ENCODE results near the gene DAB2IP.
A peak's percentile ranks its signal among the peaks of the same experiment; 100 is the strongest.

The DAB2IP gene

DNA sequence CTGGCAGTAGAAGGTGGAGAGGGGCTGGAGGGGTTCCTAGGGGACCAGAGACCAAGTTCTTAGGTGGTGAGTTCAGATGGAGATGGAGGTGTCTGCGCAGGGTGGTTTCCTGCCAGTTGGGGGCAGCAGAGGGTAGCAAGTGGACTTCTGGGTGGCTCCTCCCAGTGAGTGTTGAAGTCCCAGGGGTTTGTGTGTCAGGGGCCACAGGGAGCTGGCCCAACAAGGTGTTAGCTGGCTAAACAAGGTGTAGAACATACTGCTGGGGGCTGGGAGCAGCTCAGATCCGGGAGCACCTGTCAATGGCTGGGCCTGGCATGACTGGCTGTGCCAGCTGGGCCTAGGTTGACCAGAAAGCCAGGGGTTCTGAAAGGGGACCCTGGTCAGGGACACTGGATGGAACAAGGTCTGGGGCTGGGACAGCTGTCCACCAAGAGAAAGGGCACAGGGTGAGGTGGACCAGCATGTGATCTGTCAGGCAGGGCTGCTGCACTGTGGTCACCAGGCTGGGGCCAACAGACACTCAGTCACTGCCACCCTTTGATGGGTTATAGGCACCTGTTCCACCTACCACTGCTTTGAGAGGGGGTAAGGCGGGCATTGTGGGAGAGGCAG is 35.6 kb downstream of the DAB2IP start:
- peak; percentile 41 for DNase-seq

- DNase-seq: no peak
Observed at GRCh38 chr9:121688146-121688680, 36.8 kb downstream of the DAB2IP start.

- no peak for DNase-seq
Observed at GRCh38 chr9:121688681-121689080, 37.2 kb downstream of the DAB2IP start.

DNA sequence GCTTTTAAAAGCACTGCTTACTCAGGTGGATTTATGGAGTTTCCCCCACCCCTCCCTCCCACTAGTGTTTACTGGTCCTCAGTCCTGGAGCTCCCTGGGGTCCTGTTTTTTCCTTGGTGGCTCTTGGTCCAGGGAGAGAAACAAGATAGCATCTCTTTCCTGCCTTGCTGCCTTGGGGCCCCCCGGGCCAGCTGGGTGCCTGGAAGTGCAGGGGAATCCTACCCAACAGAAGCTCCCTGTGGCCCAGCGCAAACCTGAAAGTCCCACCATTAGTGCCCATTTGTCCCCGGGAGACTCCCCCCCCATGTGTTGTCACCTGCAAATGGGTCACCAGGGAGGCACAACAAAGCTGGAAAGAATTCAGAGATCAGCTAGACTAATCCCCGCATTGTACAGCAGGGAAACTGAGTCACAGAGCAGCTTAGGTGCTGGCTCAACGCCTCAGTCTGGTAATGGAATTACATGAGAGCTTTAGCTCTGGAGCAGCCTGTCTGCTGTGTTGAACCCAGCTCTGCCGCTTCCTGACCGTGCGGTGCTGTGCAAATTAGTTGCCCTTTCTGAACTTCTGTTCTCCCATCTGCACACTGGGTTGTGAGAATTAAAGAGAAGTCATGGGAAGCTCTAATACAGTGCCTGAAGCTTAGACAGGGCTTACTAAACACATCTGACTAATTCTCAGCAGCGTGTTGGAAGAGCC is 38.2 kb downstream of the DAB2IP start:
- no peak for DNase-seq

GRCh38 chr9:121690316-121690715 is 38.9 kb downstream of the DAB2IP start:
- no peak for DNase-seq

GRCh38 chr9:121690766-121691165 is 39.3 kb downstream of the DAB2IP start:
- DNase-seq: no peak

DNA sequence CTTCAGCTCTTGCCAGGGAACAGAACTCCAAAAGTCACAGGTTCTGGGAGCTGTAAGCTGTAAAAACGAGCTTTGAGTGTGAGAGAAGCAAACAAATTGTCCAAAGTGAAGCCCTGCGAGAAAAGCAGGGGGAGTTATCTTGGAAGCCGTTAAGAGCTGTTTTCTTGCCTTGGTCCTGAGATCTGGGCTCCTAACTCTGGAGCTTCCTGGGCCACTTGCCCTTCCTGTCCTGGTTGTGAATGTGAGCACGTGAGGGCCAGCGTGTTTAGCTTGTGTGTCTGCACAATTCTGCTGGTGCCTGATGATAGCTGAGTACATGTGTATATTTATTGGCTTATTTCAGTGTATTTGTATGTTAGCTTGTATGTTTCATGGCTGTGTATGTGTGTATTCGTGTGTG is 40.5 kb downstream of the DAB2IP start:
- DNase-seq: no peak

GRCh38 chr9:121692606-121693387 is 41.4 kb downstream of the DAB2IP start:
- peak; percentile 44 for DNase-seq

GRCh38 chr9:121693388-121693670 is 41.9 kb downstream of the DAB2IP start:
- DNase-seq: no peak

- no peak for DNase-seq
Observed at GRCh38 chr9:121694001-121694400, 42.6 kb downstream of the DAB2IP start.

DNA sequence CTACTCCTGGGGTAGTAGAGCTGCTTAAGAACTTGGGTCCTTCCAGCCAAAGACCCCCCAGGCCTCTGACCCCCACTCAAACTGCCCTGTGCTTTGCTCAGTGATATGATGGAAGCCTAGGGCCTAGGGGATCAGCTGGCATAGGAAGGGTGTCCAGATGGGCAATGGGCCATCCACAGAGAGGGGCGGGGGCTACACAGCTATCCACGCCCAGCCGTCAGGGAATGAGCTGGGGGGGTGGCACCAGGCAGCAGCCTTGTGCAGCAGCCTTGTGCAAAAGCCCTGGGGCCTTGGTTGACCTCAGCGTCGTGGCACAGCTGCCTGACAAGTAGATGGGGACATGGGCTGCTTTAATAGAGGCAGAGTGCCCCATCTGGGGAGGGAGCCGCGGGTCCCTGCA is 43.2 kb downstream of the DAB2IP start:
- no peak for DNase-seq

DNA sequence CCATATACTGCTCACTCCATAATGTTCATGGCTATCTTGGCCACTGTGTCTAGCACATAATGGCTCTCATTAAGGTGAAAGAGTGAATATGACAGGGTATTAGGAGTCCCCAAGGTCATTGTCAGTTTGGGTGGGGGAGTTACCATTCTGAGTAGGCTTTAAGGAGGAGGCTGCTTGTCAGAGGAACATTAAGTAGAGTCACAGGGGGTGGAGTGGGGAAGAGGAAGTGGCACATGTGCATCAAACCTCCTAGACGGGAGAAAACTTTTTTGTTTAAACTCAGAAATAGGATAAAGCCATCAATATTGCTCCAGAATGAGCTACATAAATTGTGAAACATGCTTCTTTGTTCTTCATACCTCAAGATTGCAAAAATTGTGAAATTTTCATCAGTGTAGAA is 45.5 kb downstream of the DAB2IP start:
- DNase-seq: peak; percentile 65

- peak; percentile 35 for DNase-seq
Observed at GRCh38 chr9:121698627-121699570, 47.5 kb downstream of the DAB2IP start.

DNA sequence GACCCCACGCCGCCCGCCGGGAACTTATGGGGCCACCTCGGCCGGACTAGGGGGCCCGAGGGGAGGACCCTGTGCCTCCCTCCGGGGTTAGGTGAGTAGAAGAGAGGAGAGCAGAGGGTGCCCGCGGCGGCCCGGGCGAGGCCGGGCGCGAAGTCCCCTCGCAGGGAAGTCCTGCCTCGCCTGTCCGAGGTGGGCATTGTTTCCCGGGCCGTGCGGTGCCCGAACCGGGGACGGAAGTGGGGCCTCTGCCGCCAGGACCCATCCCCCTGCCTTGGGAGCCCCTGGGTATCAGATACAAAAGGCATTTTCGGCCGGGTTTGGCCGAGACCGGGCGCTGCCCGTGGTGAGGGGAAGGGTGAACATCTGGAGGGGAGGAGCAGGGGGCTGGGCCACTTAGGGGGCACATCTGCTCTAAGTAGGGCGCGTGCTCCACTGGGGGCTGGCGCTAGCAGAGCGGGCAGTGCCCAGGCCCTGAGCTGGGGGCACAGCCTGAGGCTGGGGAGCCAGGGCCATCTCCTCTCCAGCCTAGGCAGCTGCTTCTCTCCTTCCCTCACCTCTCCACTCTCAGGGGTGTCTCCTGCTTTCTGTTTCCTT is 48.2 kb downstream of the DAB2IP start:
- no peak for DNase-seq

GRCh38 chr9:121700165-121700831 is 48.9 kb downstream of the DAB2IP start:
- DNase-seq: no peak

GRCh38 chr9:121700832-121701419 is 49.5 kb downstream of the DAB2IP start:
- no peak for DNase-seq

GRCh38 chr9:121701736-121702261 is 50.4 kb downstream of the DAB2IP start:
- DNase-seq: no peak

DNA sequence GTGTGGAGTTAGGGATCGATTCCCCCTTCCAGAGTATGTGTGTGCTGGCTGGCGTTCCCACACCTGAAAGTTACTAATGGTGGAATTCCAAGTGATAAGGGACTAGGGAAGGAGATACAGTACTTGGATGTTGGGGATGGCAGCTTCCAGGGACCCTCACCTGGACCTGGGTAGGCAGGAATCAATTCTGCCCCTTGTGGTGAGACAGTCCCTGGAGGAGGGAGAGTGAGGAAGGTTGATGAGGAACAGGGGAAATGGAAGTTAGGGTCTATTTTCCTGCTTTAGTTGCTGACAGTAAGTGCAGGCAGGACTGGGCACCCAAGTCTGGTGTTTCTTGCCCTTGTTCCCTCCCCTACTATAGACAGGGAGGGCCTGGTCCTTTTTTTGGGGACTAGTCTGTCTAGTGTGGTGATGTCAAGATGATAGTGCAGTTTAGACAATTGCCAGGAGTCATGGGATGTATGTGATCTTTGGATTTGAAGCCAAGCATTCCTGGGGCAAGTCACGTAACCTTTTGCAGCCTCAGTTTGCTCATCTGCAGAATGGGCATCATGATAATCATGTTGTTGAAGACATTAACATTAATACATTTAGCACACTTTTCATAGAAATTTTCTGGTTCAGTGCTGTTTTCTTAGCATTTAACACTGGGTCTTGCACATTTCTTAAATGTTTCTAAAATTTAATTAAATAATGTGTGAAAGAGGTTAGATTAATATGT is 51.7 kb downstream of the DAB2IP start:
- no peak for DNase-seq

DNA sequence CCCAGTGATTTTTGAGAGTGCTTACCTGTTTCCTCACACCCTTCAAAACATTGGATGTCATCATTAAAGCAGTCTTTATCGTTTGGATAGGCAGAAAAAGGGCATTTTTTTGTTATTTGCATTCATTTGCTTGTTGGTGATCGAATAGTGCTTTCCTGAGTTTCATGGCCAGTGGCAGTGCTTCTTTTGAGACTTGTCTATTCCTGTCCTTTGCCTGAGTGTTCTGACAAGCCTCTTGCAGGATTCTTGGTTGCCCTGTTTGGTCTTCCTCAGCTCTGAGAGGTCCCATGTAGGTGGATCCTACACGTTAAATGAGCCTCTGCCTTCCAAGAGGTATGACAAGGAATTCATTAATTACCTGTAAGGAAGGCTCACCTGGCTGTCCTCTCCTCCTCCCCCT is 52.8 kb downstream of the DAB2IP start:
- DNase-seq: no peak

DNA sequence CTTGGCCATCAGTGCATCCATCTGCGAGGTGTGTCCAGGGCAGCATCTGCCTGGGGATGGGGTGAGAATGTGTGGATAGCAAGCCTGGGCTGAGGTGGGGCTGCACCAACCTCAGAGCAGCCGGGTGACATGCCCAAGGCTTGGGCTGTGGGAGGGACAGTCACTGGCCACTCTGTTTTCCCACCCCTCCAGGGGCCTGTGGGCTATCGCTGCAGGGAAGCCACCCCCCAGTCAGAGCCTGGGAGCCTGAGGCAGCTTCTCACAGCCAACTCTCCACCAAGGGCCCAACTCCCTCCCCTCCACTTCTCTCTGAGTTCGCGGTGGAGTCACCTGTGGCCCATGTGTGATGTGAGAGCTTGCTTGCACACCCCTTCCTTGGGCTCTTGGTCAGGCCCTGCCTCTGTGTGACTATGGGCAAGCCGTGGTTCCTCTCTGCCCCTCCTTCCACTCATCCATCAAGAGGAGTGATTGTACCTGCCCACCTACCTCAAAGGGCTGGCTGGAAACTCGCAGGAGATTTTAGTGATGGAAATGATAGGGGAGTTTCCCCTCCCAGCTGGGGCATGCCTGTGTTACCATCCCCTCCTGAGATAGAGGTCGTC is 54.8 kb downstream of the DAB2IP start:
- no peak for DNase-seq

Measured in MV-4-11 (cell line).